Occipital lobe (tissue), 2 donors: ENCODE results near the gene CCDC121. TPM values are rescaled to one million over a fixed set of nuclear protein-coding genes. Genes with fewer than 3 reads are reported as not detected.

Experiments
- DNase-seq: peaks from one replicate; lab custom pipeline; 2025; lab: John Stamatoyannopoulos, UW
- total RNA-seq: library from RNA; depleted of rRNA; stranded (reverse); fragments of >200 nt; gene quantifications from one replicate; pipeline ENCODE4 v1.2.3, GENCODE V29; 2014

Gene CCDC121, protein sequence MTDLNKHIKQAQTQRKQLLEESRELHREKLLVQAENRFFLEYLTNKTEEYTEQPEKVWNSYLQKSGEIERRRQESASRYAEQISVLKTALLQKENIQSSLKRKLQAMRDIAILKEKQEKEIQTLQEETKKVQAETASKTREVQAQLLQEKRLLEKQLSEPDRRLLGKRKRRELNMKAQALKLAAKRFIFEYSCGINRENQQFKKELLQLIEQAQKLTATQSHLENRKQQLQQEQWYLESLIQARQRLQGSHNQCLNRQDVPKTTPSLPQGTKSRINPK
- total RNA-seq: 5.9 TPM

GRCh38 chr2:27628767-27629709, at the start of gene CCDC121, which contains the start of gene GPN1:
TSS of gene CCDC121 (minus strand) at chr2:27629012. CDS start at chr2:27627799, 1,213 bp downstream.
TSS of gene GPN1 (plus strand) at chr2:27629050. CDS start at chr2:27629059, 9 bp downstream.
- DNase-seq: peak; percentile 90

- DNase-seq: no peak
Observed at GRCh38 chr2:27672723-27673486, 44.1 kb upstream of the CCDC121 start.

DNA sequence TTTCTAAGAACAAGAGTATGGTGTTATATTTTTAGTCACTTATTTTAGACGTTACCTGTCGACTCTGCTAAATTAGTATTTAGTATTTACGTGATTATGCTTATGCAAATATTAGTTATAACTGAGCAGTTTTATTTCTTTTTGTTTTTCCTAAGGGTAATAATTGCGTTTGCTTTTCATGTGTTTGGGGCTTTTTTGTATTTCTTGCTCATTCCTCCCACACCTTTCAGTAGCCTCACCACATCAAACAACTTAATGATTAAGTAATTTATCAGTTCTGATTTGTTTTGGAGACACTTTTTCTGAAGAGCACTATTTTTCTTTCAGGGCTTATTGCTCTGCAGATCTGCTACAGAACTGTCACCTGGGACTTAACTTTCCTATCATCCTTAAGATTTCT, 42.4 kb upstream of the CCDC121 start:
- no peak for DNase-seq

- no peak for DNase-seq
Observed at GRCh38 chr2:27667446-27667845, 38.6 kb upstream of the CCDC121 start.

DNA sequence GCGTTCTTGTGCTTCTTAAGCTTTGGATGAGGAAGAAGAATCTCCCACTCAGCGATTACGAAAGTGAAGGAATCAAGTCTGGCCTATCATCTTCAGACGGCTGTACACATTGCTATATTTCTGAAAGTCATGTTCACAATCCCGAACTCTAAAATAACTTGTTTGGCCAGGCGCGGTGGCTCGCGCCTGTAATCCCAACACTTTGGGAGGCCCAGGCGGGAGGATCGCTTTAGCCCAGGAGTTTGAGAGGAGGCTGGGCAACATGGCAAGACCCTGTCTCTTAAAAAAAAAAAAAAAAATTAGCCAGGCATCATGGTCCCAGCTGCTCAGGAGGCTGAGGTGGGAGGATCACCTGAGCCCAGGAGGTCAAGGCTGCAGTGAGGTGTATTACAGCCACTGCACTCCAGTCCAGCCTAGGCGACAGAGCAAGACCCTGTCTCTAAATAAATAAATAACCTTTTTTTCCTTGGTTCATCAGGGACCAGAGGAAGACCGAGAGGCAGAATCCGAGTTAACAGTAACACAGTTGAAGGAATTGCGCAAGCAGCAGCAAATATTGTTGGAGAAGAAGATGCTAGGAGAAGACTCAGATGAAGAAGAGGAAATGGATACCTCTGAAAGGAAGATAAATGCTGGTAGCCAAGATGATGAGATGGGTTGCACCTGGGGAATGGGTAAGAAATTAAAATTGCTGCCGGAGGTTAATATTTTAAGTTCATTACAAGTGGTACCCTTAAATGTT, 36.0 kb upstream of the CCDC121 start:
- no peak for DNase-seq

- no peak for DNase-seq
Observed at GRCh38 chr2:27664154-27664574, 35.4 kb upstream of the CCDC121 start.

DNA sequence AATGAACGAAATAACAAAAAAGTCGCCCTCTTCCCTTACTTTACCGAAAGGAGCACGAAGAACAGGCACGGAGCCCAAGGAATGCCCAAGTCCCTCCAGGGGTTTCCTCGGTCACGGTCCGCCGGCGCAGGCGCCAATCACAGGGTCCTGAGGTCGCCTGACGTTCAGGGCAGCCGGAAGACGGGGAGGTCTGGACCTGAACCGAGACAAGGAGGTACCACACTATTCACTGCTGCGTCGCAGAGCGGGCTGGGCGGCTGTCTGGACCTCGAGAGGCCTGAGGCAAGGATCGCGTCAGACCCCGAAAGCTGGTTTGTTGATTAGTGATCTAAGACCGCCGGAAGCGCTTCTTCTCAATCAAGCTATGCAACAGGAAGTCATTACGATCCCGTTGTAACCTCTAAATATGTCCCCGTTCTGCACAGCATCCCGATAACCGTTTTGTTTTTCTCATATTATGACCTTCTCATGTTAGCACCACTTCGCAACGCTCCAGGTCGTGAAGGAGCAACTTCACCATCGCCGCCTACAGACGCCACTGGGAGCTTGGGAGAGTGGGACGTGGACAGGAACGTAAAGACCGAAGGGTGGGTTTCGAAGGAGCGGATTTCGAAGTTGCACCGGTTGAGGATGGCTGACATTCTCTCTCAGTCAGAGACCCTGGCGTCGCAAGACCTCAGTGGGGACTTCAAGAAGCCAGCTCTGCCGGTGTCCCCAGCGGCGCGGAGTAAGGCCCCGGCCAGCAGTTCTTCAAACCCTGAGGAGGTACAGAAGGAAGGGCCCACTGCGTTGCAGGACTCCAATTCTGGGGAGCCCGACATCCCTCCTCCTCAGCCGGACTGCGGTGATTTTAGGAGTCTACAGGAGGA, 34.7 kb upstream of the CCDC121 start, which contains the start of the genes SLC4A1AP and SUPT7L:
Gene SLC4A1AP, plus strand, starts transcription at position 605 of the 869 bp plus-strand sequence. Its CDS starts 26 bp downstream, at position 631.
Gene SUPT7L, minus strand, starts transcription at position 330 of the 869 bp plus-strand sequence. CDS start 1,422 bp downstream, outside the sequence.
- DNase-seq: peak; percentile 77

- no peak for DNase-seq
Observed at GRCh38 chr2:27661371-27661770, 32.6 kb upstream of the CCDC121 start.

- DNase-seq: no peak
Observed at GRCh38 chr2:27655155-27655951, 26.5 kb upstream of the CCDC121 start.

DNA sequence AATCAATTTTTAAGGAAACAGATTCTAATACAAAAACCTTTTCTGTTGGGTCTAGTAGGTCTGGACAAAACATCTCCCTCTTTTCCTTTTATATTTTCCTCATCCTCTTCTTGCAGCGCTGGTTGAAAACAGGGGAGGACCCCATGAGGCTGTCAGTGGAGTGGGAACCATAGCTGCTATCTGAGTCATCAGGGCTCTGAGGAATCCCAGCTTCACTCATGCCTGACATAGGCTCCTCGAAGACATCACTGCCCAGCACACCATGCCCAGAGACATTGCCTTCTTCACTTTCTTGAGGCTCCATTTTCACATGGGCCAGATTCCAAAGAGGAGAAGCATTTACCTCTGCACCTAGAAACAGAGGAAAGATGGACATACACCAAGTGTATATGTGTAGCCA, 24.6 kb upstream of the CCDC121 start:
- DNase-seq: no peak

GRCh38 chr2:27652790-27653189, 24.0 kb upstream of the CCDC121 start:
- no peak for DNase-seq

- DNase-seq: no peak
Observed at GRCh38 chr2:27652341-27652740, 23.5 kb upstream of the CCDC121 start.

DNA sequence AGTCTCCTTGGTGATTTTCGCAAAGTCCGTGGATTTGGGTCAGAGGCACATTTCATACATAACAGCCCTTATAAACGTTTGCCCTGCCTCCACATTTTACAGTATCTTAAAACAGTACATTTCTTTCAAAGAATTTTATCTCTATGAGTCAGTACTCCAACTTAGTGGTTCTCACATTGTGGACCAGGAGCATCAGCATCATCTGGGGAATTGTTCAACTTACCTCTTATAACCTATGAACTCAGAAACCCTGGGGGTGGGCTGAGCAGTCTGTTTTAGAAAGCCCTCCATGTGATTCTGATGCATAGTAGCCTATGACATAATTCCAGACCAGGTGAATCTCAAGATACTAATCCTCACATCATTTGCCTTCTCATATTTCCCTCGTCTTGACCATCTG, 22.2 kb upstream of the CCDC121 start:
- DNase-seq: no peak

DNA sequence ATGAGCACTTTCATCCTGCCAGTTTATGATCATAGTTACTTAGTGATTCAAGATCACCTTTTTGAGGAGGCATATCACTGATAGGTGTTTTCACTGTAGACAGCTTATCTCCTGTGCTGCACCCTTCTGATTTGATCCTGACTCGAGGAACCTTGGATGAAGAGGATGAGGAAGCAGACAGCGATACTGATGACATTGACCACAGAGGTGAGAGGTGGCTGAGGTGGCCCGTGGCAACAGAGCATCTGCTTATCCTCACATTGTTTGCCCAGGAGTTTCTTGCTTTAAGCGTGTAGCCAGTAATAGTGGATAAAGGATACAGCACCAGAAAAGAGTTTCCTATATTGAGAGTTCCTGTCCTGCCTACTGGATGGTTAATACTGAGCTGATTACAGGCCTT, 18.9 kb upstream of the CCDC121 start:
- DNase-seq: no peak

GRCh38 chr2:27647289-27647688, 18.5 kb upstream of the CCDC121 start:
- no peak for DNase-seq

DNA sequence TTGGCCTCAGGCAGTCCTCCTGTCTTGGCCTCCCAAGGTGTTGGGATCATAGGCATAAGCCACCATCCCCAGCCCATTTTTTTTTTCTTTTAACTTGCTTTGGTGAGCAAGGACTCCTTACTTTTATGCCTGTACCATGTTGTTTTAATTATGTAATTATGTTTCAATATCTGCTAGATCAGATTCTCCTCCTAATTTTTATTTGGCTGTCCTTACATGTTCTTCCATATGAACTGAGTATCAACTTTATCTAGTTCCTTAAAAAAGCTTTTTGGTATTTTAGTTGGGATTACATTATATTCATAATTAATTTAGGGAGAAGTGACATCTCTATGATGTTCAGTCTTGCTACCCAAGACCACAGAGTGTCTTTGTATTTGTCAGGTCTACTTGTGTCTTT, 16.4 kb upstream of the CCDC121 start:
- DNase-seq: no peak

- DNase-seq: no peak
Observed at GRCh38 chr2:27640722-27641245, 12.0 kb upstream of the CCDC121 start.

GRCh38 chr2:27638709-27639108, 9.9 kb upstream of the CCDC121 start:
- no peak for DNase-seq
